Peyer's patch (tissue), 4 donors: ENCODE results near the gene A2ML1.

Experiments used
- POLR2A ChIP-seq, 2 donors: fragments of 450-650 bp; IDR thresholded peaks; one replicate each; pipeline ENCODE4 v1.5.1; 2017; ENCODE audit warnings: antibody characterized with exemption in 2 of 2, mild to moderate bottlenecking in 2 of 2, moderate library complexity in 2 of 2
- TF ChIP-seq, protein P1 (sequence below), 6 experiments: fragments of 450-650 bp in 4 of 6; fragments of 200-600 bp in 2 of 6; sonication (generic) in 1 of 6; IDR thresholded peaks; one replicate each; pipeline ENCODE4 v1.5.1; 2017 to 2019; ENCODE audit warnings: antibody characterized with exemption in 6 of 6, mild to moderate bottlenecking in 3 of 6, moderate library complexity in 1 of 6

DNA sequence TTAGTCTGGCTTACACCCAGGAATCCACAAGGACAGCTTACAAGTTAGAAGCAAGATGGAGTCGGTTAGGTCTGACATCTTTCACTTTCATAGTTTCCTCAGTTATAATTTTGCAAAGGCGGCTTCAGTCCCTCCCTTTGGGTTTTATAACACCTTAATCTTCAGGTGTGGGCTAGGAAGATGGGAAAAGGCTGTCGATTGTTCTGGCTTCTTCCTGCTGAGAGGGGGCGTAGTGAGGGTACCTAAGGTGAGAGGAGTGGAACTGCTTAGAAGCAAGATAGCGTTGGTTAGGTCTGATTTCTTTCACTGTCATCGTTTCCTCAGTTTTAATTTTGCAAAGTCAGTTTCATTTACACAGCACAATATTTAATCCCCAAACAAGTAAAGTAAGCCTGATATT is 10.1 kb downstream of the A2ML1 start:
- TF ChIP-seq, protein P1, sequence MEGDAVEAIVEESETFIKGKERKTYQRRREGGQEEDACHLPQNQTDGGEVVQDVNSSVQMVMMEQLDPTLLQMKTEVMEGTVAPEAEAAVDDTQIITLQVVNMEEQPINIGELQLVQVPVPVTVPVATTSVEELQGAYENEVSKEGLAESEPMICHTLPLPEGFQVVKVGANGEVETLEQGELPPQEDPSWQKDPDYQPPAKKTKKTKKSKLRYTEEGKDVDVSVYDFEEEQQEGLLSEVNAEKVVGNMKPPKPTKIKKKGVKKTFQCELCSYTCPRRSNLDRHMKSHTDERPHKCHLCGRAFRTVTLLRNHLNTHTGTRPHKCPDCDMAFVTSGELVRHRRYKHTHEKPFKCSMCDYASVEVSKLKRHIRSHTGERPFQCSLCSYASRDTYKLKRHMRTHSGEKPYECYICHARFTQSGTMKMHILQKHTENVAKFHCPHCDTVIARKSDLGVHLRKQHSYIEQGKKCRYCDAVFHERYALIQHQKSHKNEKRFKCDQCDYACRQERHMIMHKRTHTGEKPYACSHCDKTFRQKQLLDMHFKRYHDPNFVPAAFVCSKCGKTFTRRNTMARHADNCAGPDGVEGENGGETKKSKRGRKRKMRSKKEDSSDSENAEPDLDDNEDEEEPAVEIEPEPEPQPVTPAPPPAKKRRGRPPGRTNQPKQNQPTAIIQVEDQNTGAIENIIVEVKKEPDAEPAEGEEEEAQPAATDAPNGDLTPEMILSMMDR (IDR thresholded peaks at IDR 0.05): no peak
- TF ChIP-seq POLR2A (IDR thresholded peaks at IDR 0.05): no peak
